ENCODE results near the gene TRAF7.

DNA sequence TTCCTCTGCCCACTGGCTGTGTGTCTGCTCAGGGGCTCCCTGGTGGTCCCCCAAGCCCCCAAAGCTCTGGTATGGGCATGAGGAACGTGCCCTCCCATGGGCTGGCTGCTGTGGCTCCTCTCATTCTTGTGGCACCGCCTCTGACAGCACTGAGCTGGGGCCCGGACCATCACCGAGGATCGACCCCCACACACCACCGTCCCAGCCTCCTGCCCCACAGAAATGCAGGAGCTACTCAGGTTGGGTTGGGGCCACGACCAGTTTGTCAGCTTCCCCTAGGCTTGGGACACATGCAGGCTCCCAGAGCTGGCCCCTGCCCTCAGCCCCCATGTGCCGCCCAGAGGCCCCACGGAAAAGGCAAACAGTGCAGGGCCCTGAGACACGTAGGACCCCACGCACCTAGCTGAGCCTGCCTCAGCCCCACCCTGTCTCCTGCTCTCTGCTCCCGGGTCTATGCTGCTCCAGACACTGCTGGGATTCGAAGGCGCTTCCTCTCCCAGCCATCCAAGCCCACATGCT, 44.1 kb downstream of the TRAF7 start:
- TF ChIP-seq, protein P1, sequence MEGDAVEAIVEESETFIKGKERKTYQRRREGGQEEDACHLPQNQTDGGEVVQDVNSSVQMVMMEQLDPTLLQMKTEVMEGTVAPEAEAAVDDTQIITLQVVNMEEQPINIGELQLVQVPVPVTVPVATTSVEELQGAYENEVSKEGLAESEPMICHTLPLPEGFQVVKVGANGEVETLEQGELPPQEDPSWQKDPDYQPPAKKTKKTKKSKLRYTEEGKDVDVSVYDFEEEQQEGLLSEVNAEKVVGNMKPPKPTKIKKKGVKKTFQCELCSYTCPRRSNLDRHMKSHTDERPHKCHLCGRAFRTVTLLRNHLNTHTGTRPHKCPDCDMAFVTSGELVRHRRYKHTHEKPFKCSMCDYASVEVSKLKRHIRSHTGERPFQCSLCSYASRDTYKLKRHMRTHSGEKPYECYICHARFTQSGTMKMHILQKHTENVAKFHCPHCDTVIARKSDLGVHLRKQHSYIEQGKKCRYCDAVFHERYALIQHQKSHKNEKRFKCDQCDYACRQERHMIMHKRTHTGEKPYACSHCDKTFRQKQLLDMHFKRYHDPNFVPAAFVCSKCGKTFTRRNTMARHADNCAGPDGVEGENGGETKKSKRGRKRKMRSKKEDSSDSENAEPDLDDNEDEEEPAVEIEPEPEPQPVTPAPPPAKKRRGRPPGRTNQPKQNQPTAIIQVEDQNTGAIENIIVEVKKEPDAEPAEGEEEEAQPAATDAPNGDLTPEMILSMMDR (conservative IDR thresholded peaks at IDR 0.05; ENCODE audit: low read length): no peak
- no peak for TF ChIP-seq EZH2phosphoT487 (IDR thresholded peaks at IDR 0.05; ENCODE audit: borderline replicate concordance, low read depth, low read length)
